CD4-positive, alpha-beta T cell treated with Interleukin-17A for 1 hour (primary cell): ENCODE measurements around the gene TTC33.

Source experiments
- DNase-seq: peaks from one replicate; pipeline ENCODE4 v3.0.0-alpha.2; 2020

The TTC33 gene

GRCh38 chr5:40501711-40502444 is 253.9 kb downstream of the TTC33 start:
- DNase-seq = no peak

GRCh38 chr5:40499518-40500273 is 256.1 kb downstream of the TTC33 start:
- DNase-seq = no peak

GRCh38 chr5:40499007-40499406 is 256.8 kb downstream of the TTC33 start:
- DNase-seq = no peak

GRCh38 chr5:40497573-40497972 is 258.2 kb downstream of the TTC33 start:
- DNase-seq = no peak

- DNase-seq = no peak
Observed at GRCh38 chr5:40495237-40495635, 260.5 kb downstream of the TTC33 start.

GRCh38 chr5:40494631-40495236 is 261.0 kb downstream of the TTC33 start:
- DNase-seq = no peak

GRCh38 chr5:40492056-40492455 is 263.7 kb downstream of the TTC33 start:
- no peak for DNase-seq

- DNase-seq = no peak
Observed at GRCh38 chr5:40491644-40492043, 264.1 kb downstream of the TTC33 start.

GRCh38 chr5:40490464-40491111 is 265.2 kb downstream of the TTC33 start:
- DNase-seq = peak; percentile 43

- no peak for DNase-seq
Observed at GRCh38 chr5:40489421-40489820, 266.3 kb downstream of the TTC33 start.

GRCh38 chr5:40486437-40487275 is 269.1 kb downstream of the TTC33 start:
- peak; percentile 78 for DNase-seq

GRCh38 chr5:40485021-40485998 is 270.5 kb downstream of the TTC33 start:
- no peak for DNase-seq

GRCh38 chr5:40484495-40484894 is 271.3 kb downstream of the TTC33 start:
- DNase-seq = peak; percentile 25

- DNase-seq = no peak
Observed at GRCh38 chr5:40483316-40483715, 272.4 kb downstream of the TTC33 start.

GRCh38 chr5:40481241-40481640 is 274.5 kb downstream of the TTC33 start:
- DNase-seq = no peak

GRCh38 chr5:40480392-40480791 is 275.4 kb downstream of the TTC33 start:
- peak; percentile 37 for DNase-seq

- DNase-seq = no peak
Observed at GRCh38 chr5:40479939-40480338, 275.8 kb downstream of the TTC33 start.

- no peak for DNase-seq
Observed at GRCh38 chr5:40478766-40479165, 277.0 kb downstream of the TTC33 start.

GRCh38 chr5:40477856-40478546 is 277.8 kb downstream of the TTC33 start:
- DNase-seq = no peak

GRCh38 chr5:40475561-40475960 is 280.2 kb downstream of the TTC33 start:
- no peak for DNase-seq

GRCh38 chr5:40474250-40474649 is 281.5 kb downstream of the TTC33 start:
- no peak for DNase-seq
